GM21390 (cell line): ENCODE results near the gene SH3RF2.
"Not testable (repeated sequence)": the region's sequence is repeated elsewhere in the genome, so short reads cannot be mapped to it uniquely, and the experiment has no call there.

ENCODE experiments used
- ATAC-seq: cut with Tn5 transposase; IDR thresholded peaks from one replicate; pipeline ENCODE4 v1.9.1; 2021; ENCODE audit not compliant: unreplicated experiment

Gene SH3RF2

GRCh38 chr5:146005723-146006122 lies 69.3 kb downstream of the SH3RF2 start:
- ATAC-seq, result no peak

DNA sequence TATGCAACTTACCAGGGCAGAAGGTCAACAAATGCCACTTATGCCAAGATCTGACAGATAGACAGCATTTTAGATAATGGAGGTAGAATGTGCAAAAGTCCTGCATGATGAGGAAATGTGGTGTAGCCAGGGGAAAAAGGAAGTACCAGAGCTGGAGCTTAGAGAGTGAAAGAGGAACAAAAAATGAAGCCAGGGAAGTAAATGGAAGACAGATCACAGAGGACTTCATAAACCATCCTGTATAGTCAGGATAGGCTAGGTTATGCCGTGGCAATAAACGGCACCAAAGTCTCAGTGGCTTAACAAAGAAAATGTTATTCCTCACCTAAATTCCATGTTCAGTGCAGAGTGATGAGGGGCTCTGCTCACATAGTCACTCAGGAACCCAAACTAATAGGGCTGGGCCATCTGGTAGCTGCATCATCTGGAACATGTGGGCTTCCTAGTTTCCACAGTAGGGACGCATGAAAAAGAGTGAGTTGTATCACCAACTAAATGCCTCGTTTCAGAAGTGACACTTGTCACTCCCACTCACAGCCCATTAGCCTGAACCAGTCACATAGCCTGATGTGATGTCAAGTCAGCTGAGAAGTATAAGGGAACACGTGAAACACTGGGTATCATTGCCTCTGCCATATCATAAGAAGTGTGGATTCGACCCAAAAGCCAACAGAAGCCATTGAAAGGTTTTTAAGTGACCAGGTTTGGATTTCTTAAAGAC lies 70.3 kb downstream of the SH3RF2 start:
- no peak for ATAC-seq

- ATAC-seq, result no peak
Measured at GRCh38 chr5:146007270-146007669, 70.9 kb downstream of the SH3RF2 start.

DNA sequence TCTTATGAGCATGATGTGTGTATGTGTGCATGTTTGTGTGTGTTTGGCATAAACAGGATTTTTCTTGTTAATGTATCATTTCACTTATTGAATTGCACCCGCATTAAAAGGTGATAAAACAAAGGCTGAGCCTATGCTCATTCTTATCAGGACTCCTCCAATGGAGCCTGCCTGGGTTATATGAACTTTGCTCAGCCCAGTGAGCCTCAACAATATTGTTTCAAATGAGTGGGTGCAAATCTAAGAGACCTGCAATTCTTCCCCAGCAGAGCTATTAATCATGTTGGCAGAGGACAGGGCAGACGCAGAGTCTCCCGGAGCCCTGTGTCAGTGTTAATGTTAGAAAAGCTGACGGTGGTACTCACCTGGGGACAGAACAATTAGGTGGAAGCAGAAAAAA lies 71.6 kb downstream of the SH3RF2 start:
- no peak for ATAC-seq

GRCh38 chr5:146009020-146009419 lies 72.6 kb downstream of the SH3RF2 start:
- ATAC-seq, result no peak

GRCh38 chr5:146010447-146010846 lies 74.1 kb downstream of the SH3RF2 start:
- not testable (repeated sequence) for ATAC-seq

DNA sequence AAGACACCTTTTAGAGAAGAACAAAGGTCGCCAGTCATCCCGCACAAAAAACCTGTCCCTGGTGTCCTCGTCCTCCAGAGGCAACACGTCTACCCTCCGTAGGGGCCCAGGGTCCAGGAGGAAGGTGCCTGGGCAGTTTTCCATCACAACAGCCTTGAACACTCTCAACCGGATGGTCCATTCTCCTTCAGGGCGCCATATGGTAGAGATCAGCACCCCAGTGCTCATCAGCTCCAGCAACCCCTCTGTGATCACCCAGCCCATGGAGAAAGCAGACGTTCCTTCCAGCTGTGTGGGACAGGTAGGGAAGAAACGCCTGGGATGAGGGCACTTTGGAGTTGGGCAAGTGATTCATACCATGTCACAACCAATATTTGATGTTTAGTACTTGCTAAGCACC lies 77.4 kb downstream of the SH3RF2 start:
- no peak for ATAC-seq

DNA sequence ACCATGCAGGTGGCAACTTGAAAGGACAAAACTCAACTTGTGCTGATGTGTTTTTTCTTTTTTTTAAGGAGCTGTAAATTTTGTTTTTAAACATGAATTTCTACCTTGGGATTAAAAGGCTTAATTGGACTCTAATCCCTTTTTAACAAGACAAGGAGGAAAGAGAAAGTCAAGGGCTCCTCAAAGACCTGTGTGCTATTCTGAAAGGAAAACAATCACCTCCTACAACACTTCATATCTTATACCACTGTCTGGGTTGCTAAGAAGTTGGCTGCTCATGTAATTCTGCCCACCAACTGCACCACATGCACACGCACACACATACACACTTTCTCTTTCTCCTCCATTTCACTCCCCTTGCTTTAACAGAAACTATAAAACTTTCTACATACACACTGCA lies 78.6 kb downstream of the SH3RF2 start:
- ATAC-seq, result no peak

GRCh38 chr5:146016764-146017484 lies 80.5 kb downstream of the SH3RF2 start:
- ATAC-seq, result no peak

DNA sequence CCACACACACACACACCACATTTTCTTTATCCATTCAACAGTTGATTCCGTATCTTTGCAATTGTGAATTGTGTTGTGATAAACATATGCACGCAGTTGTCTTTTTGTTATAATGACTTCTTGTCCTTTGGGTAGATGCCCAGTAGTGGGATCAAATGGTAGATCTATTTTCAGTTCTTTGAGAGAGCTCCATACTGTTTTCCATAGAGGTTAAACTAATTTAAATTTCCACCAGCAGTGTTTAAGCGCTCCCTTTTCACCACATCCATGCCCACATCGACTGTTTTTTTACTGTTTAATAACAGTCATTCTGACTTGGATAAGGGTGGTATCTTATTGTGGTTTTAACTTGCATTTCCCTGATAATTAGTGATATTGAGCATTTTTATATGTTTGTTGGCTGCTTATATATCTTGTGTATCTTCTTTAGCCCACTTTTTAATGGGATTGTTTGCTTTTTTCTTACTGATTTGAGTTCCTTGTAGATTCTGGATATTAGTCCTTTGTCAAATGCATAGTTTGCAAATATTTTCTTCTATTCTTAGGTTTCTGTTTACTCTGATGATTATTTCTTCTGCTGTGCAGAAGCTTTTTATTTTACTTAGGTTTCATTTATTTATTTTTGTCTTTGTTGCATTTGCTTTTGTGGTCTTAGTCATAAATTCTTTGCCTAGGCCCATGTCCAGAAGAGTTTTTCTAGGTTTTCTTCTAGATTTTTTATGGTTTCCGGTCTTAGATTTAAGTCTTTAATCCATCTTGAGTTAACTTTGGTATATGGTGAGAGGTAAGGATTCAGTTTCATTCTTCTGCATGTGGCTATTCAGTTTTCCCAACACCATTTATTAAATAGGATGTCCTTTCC lies 82.4 kb downstream of the SH3RF2 start:
- ATAC-seq, result no peak

DNA sequence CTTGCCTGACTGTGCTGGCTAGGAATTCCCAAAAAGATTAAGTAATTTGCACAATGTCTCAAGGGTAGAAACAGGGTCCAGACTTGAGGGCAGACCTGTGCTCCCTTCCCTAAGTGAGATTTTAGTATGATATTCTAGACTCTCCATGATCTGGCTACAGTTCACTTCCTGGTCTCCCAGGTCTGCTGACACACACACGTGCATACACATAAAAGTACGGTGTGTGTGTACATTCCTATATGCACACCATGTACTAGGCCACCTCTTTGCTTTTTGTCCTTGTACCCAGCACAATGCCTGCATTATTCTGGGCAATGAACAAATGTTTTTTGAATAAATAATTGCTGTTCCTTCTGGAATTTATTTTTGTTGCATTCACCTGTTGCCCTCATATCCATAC lies 83.7 kb downstream of the SH3RF2 start:
- no peak for ATAC-seq

DNA sequence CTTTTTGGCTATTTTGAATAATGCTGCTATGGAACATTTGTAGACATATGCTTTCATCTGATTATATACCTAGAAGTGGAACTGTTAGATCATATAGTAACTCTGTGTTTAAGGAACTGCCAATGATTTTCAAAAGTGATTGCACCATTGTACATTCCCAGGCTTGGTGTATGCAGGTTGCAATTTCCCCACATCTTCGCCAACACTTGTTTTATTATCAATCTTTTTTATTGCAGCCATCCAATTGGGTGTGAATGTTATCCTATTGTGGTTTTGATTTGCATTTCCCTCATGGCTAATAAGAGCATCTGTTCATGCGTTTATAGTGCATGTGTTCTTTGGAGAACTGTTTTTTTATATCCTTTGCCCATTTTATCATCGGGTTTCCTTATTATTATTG lies 87.7 kb downstream of the SH3RF2 start:
- no peak for ATAC-seq

GRCh38 chr5:146025114-146025680 lies 88.8 kb downstream of the SH3RF2 start:
- no peak for ATAC-seq

DNA sequence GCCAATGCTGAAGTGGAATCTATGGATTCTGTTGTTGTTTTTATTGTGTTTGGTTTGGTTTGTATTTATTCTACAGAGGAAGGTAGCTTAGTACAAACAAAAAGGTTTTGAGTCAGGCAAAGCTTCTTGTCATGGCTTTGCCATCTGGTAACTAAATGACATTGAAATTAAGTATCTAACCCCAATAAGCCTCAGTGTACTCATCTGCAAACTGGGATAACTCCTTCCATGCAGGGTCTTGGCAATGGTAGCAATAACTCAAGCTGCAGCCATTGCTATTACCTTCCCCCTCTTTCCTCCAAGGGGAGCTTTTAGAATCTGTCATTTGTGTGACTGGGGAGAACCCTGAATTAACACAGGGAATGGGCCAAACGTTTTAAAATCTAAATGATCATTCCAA lies 89.3 kb downstream of the SH3RF2 start:
- ATAC-seq, result no peak

- ATAC-seq, result no peak
Measured at GRCh38 chr5:146026307-146027010, 90.1 kb downstream of the SH3RF2 start.

GRCh38 chr5:146027751-146028150 lies 91.4 kb downstream of the SH3RF2 start:
- ATAC-seq, result no peak

- ATAC-seq, result no peak
Measured at GRCh38 chr5:146032911-146033310, 96.5 kb downstream of the SH3RF2 start.

GRCh38 chr5:146034127-146034526 lies 97.7 kb downstream of the SH3RF2 start:
- no peak for ATAC-seq

- no peak for ATAC-seq
Measured at GRCh38 chr5:146034605-146035004, 98.2 kb downstream of the SH3RF2 start.

- no peak for ATAC-seq
Measured at GRCh38 chr5:146039420-146039819, 103.0 kb downstream of the SH3RF2 start.

GRCh38 chr5:146040527-146040926 lies 104.1 kb downstream of the SH3RF2 start:
- no peak for ATAC-seq
